ENCODE results near the gene IL34.

The IL34 gene

DNA sequence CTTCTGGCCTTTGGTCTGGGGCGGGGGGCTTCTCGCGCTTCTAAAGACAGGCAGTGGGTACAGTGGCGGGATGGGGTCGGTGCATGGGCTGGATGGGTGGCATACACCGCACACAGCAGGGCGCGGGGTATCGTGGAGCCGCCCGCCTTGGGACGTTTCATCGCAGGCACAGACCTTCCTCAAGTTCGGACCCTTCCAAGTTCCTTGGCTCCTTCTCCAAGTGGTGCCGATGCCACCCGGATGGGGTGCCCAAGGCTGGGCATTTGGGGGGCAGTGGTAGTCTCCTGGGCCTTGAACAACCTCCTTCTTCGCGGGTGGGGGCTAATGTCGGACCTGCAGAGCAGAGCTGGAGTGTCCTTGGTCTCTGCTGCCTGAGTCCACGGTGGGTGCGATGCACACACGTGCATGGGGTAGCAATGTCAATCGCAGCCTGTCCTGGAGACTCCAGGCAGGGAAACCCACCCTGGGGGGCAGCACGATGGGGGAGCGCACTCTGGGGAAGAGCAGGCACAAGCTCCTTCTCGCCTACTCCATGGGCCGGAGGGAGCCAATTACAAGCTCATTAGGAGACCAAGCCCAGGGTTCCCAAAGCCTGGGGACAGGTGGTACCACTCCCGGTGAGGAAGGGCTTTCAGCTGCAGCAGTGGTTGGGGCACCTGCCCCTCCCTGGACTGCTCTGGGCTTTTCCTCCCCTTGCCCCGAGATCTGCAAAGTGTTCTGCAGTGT is 40.2 kb downstream of the IL34 start (continued):
- TF ChIP-seq ZC3H10 (CRISPR knock-in tag; IDR thresholded peaks at IDR 0.05) (no peak), ZNF565 (CRISPR knock-in tag; conservative IDR thresholded peaks at IDR 0.05; ENCODE audit: low read depth) (no peak)

DNA sequence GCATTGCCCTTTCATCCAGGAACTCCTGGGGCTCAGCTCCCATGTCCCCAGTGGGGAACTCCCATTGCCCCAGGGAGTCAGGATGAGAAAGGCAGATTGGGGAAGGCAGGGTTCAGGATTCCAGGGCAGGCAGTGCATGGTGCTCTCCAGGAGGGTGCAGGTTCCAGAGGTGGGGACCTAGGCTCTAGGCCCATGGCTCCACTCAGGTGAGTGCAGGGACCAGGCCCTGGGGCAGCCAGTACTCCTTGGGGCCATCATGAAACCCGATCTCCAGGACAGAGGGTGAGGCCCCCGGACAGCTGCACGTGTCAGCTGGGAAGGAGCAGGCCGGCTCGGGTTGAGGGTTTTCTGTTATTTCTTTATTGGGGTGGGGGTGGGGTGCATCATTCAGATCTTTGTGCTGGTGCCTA is 40.7 kb downstream of the IL34 start:
- no peak for ATAC-seq
- no peak for TF ChIP-seq ARNTL (CRISPR knock-in tag; IDR thresholded peaks at IDR 0.05; ENCODE audit: borderline replicate concordance, low read depth)
- no peak for TF ChIP-seq OSR1 (CRISPR knock-in tag; IDR thresholded peaks at IDR 0.05)
- TF ChIP-seq BACH2 (CRISPR knock-in tag; IDR thresholded peaks at IDR 0.05; ENCODE audit: borderline replicate concordance) = no peak
- no peak for TF ChIP-seq TOX (CRISPR knock-in tag; IDR thresholded peaks at IDR 0.05; ENCODE audit: borderline replicate concordance)
- TF ChIP-seq, protein P1, sequence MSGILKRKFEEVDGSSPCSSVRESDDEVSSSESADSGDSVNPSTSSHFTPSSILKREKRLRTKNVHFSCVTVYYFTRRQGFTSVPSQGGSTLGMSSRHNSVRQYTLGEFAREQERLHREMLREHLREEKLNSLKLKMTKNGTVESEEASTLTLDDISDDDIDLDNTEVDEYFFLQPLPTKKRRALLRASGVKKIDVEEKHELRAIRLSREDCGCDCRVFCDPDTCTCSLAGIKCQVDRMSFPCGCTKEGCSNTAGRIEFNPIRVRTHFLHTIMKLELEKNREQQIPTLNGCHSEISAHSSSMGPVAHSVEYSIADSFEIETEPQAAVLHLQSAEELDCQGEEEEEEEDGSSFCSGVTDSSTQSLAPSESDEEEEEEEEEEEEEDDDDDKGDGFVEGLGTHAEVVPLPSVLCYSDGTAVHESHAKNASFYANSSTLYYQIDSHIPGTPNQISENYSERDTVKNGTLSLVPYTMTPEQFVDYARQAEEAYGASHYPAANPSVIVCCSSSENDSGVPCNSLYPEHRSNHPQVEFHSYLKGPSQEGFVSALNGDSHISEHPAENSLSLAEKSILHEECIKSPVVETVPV (CRISPR knock-in tag; IDR thresholded peaks at IDR 0.05) = no peak
- TF ChIP-seq, protein P2, sequence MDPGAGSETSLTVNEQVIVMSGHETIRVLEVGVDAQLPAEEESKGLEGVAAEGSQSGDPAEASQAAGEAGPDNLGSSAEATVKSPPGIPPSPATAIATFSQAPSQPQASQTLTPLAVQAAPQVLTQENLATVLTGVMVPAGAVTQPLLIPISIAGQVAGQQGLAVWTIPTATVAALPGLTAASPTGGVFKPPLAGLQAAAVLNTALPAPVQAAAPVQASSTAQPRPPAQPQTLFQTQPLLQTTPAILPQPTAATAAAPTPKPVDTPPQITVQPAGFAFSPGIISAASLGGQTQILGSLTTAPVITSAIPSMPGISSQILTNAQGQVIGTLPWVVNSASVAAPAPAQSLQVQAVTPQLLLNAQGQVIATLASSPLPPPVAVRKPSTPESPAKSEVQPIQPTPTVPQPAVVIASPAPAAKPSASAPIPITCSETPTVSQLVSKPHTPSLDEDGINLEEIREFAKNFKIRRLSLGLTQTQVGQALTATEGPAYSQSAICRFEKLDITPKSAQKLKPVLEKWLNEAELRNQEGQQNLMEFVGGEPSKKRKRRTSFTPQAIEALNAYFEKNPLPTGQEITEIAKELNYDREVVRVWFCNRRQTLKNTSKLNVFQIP (CRISPR knock-in tag; IDR thresholded peaks at IDR 0.05; ENCODE audit: borderline replicate concordance, low read depth) = no peak
- TF ChIP-seq ZNF70 (CRISPR knock-in tag; IDR thresholded peaks at IDR 0.05) = no peak
- no peak for TF ChIP-seq ISL1 (CRISPR knock-in tag; IDR thresholded peaks at IDR 0.05)
- no peak for TF ChIP-seq RARB (CRISPR knock-in tag; IDR thresholded peaks at IDR 0.05)
- no peak for TF ChIP-seq SNAI2 (CRISPR knock-in tag; IDR thresholded peaks at IDR 0.05)
- TF ChIP-seq PPARA (CRISPR knock-in tag; IDR thresholded peaks at IDR 0.05; ENCODE audit: borderline replicate concordance) = no peak
- TF ChIP-seq, protein P3, sequence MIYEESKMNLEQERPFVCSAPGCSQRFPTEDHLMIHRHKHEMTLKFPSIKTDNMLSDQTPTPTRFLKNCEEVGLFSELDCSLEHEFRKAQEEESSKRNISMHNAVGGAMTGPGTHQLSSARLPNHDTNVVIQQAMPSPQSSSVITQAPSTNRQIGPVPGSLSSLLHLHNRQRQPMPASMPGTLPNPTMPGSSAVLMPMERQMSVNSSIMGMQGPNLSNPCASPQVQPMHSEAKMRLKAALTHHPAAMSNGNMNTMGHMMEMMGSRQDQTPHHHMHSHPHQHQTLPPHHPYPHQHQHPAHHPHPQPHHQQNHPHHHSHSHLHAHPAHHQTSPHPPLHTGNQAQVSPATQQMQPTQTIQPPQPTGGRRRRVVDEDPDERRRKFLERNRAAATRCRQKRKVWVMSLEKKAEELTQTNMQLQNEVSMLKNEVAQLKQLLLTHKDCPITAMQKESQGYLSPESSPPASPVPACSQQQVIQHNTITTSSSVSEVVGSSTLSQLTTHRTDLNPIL (CRISPR knock-in tag; IDR thresholded peaks at IDR 0.05; ENCODE audit: low read depth) = no peak
- no peak for TF ChIP-seq ZFP3 (CRISPR knock-in tag; IDR thresholded peaks at IDR 0.05)
- TF ChIP-seq GLIS3 (CRISPR knock-in tag; IDR thresholded peaks at IDR 0.05) = no peak

DNA sequence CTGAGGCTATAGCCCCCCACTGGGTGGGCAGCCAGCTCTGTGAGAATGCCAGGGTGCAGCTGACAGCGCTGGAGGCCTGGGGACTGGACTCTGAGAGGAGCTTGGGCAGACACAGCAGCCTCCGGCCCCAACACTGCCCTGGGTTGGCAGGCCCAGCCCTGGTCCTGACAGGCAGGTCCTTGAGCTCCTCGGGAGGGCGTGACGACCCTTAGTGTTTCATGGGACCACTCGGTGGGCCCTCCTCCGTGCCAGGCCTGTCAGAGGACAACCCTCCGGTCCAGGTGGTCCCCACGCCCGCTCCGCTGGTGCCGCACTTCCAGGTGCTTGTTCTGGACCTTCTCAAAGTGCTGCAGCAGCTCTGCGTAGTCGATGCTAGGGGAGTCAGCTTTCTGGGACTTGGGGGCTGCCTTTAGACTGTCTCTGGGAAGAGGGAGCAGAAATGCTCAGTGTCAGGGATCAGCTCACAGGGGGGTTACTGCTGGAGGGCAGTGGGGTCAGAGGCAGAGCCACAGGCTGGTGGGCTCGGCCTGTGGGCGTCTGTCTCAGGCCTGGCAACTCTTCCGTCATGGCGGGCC is 41.4 kb downstream of the IL34 start:
- no peak for TF ChIP-seq ESRRG (CRISPR knock-in tag; IDR thresholded peaks at IDR 0.05)
- TF ChIP-seq, protein P3 (CRISPR knock-in tag; IDR thresholded peaks at IDR 0.05; ENCODE audit: low read depth) = no peak
- TF ChIP-seq, protein P2 (CRISPR knock-in tag; IDR thresholded peaks at IDR 0.05; ENCODE audit: borderline replicate concordance, low read depth) = no peak
- TF ChIP-seq, protein P1 (CRISPR knock-in tag; IDR thresholded peaks at IDR 0.05) = no peak
- no peak for ATAC-seq

DNA sequence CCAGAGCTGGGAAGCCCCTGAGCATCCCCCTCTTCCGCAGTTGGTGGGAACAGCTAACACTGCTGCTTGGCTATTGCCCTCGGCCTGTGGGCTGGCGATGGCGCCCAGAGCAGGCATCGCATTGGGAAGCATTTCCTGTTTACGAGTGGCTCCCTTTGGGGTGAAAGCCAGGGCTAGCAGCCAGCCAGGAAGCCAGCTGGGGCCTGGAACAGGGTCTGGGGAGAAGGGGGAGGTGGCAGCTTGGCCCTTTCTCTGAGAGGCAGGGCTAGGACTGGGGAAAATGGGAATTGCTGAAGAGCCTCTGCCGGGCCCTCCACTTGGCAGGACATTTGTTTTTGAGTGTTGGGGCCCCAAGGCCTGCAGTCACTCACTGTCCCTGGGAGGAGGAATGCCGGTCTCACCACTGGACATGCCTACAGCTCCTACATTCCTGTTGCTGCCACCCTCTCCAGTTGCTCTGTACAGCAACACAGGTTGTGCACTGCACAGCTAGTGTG is 41.9 kb downstream of the IL34 start:
- peak; percentile 12 for ATAC-seq

More for the DNA sequence above, 41.9 kb downstream of the IL34 start:
- TF ChIP-seq, protein P4, sequence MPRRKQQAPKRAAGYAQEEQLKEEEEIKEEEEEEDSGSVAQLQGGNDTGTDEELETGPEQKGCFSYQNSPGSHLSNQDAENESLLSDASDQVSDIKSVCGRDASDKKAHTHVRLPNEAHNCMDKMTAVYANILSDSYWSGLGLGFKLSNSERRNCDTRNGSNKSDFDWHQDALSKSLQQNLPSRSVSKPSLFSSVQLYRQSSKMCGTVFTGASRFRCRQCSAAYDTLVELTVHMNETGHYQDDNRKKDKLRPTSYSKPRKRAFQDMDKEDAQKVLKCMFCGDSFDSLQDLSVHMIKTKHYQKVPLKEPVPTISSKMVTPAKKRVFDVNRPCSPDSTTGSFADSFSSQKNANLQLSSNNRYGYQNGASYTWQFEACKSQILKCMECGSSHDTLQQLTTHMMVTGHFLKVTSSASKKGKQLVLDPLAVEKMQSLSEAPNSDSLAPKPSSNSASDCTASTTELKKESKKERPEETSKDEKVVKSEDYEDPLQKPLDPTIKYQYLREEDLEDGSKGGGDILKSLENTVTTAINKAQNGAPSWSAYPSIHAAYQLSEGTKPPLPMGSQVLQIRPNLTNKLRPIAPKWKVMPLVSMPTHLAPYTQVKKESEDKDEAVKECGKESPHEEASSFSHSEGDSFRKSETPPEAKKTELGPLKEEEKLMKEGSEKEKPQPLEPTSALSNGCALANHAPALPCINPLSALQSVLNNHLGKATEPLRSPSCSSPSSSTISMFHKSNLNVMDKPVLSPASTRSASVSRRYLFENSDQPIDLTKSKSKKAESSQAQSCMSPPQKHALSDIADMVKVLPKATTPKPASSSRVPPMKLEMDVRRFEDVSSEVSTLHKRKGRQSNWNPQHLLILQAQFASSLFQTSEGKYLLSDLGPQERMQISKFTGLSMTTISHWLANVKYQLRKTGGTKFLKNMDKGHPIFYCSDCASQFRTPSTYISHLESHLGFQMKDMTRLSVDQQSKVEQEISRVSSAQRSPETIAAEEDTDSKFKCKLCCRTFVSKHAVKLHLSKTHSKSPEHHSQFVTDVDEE (CRISPR knock-in tag; IDR thresholded peaks at IDR 0.05) = peak; percentile 46; the same call in 1 of the 2 replicates
- no peak for TF ChIP-seq ZC3H10 (CRISPR knock-in tag; IDR thresholded peaks at IDR 0.05)

All from SK-N-SH treated with all-trans-retinoic acid at 6 μM for 48 hours (cell line).